ENCODE data around the gene TDRD6. TPM values are rescaled to one million over a fixed set of nuclear protein-coding genes. Genes with fewer than 3 reads are reported as not detected.

TDRD6 gene
- total and polyA plus RNA-seq, 9 donors = 0.20 to 0.96 (median 0.37) TPM

DNA sequence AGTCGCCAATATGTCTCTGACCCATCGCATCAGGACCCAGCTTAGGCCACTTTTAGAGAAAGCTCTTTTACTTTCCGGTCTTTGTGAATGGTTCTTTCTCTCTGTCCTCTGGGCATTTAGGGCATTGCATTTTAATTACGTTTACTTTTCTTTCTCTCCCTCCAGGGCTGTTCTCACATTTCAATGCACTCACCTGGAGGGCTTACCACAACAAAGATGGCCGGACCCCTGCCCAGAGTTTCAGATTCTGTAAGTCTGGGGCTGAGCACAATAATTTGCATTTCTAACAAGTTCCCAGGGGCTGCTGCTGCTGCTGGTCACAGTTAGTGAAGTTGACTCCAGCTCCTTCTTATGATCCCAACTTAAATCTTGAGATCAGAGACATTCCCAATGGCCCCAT is 62.0 kb downstream of the TDRD6 start:
- intact Hi-C loops (cut with DNase I) = no loop called here
- no peak overlapping the region for H3K27ac ChIP-seq
- H3K36me3 ChIP-seq = no peaks in the 10 kb centered on the region
- no peak for DNase-seq
- no peaks in the 10 kb centered on the region for H3K9me3 ChIP-seq
- H3K27me3 ChIP-seq = no peaks in the 10 kb centered on the region
- no peaks in the 10 kb centered on the region for H3K4me1 ChIP-seq (ENCODE audit: insufficient read depth)
- no peak overlapping the region for H3K4me3 ChIP-seq
- 90 to 94% (median 92%) methylated on average over 5 of the region's 5 CpGs for WGBS, 3 donors
- TF ChIP-seq POLR2A (IDR thresholded peaks at IDR 0.05) (no peak), EP300 (IDR thresholded peaks at IDR 0.05) (no peak), CTCF (IDR thresholded peaks at IDR 0.05) (no peak)

- WGBS, 3 donors = 65 to 94% (median 92%) methylated on average over 3 of the region's 3 CpGs
- Histone ChIP-seq H3K4me1 (ENCODE audit: insufficient read depth) (no peaks in the 10 kb centered on the region), H3K27me3 (no peaks in the 10 kb centered on the region), H3K36me3 (no peaks in the 10 kb centered on the region), H3K4me3 (no peak overlapping the region), H3K9me3 (no peaks in the 10 kb centered on the region), H3K27ac (no peak overlapping the region)
- DNase-seq = no peak
- TF ChIP-seq POLR2A (IDR thresholded peaks at IDR 0.05) (no peak), EP300 (IDR thresholded peaks at IDR 0.05) (no peak), CTCF (IDR thresholded peaks at IDR 0.05) (no peak)
- intact Hi-C loops (cut with DNase I) = no loop called here
These were observed 64.0 kb downstream of the TDRD6 start for GRCh38 chr6:46751658-46752057.

Other genes starting within 250 kb of the TDRD6 start
- 10 to 100 TPM; 12.0 to 40.4 (median 15.5) TPM for gene RCAN2, start 196.4 kb upstream of the TDRD6 start, total RNA-seq
- 10 to 100 TPM; 25.6 to 75.3 TPM for gene RCAN2, start 196.4 kb upstream of the TDRD6 start, polyA plus RNA-seq
- 10 to 100 TPM in 6 of 7 donors, 1 to 10 TPM in 1; 9.3 to 22.9 (median 15.0) TPM for gene CYP39A1, start 35.1 kb upstream of the TDRD6 start, total RNA-seq
- gene CYP39A1, start 35.1 kb upstream of the TDRD6 start, polyA plus RNA-seq = 10 to 100 TPM in 1 of 2 donors, 1 to 10 TPM in 1; 9.0 to 15.2 TPM
- 10 to 100 TPM; 21.0 to 56.9 (median 37.0) TPM for gene SLC25A27, start 34.9 kb upstream of the TDRD6 start, total RNA-seq
- 10 to 100 TPM; 28.8 to 49.2 TPM for gene SLC25A27, start 34.9 kb upstream of the TDRD6 start, polyA plus RNA-seq
- gene PLA2G7, start 47.5 kb downstream of the TDRD6 start, total RNA-seq = 10 to 100 TPM in 1 of 7 donors, 1 to 10 TPM in 3, under 1 TPM in 3; 0.18 to 15.1 (median 1.6) TPM
- gene PLA2G7, start 47.5 kb downstream of the TDRD6 start, polyA plus RNA-seq = 1 to 10 TPM; 1.4 to 6.7 TPM
- gene ANKRD66, start 59.0 kb downstream of the TDRD6 start, total RNA-seq = 10 to 100 TPM in 1 of 7 donors, under 1 TPM in 4, not detected in 2; 0.12 to 18.0 (median 0.50) TPM
- not detected for gene ANKRD66, start 59.0 kb downstream of the TDRD6 start, polyA plus RNA-seq
- gene MEP1A, start 105.5 kb downstream of the TDRD6 start, total RNA-seq = 1 to 10 TPM in 1 of 7 donors, under 1 TPM in 1, not detected in 5; 0.80 to 3.0 TPM
- gene MEP1A, start 105.5 kb downstream of the TDRD6 start, polyA plus RNA-seq = under 1 TPM in 1 of 2 donors, not detected in 1; 0.13 TPM
- gene ADGRF5, start 234.1 kb downstream of the TDRD6 start, total RNA-seq = 10 to 100 TPM in 3 of 7 donors, 1 to 10 TPM in 4; 4.7 to 22.3 (median 7.0) TPM
- 10 to 100 TPM; 13.1 to 41.2 TPM for gene ADGRF5, start 234.1 kb downstream of the TDRD6 start, polyA plus RNA-seq

Data from ovary (tissue), 9 donors.